Body of pancreas (tissue), 4 donors: ENCODE results near the gene UPP2. TPM values are rescaled to one million over a fixed set of nuclear protein-coding genes. Genes with fewer than 3 reads are reported as not detected.

Source experiments
- ATAC-seq: fragments of 150-250 bp; one replicate; pipeline ENCODE4 v1.9.1; 2016
- DNase-seq, 4 donors: peaks; one replicate each; pipeline ENCODE4 v3.0.0-alpha.2; 2019
- H3K27ac ChIP-seq, 4 donors: fragments of 200-600 bp; sonication (generic); 1 replicate in 3 of 4; 2 replicates in 1 of 4; pipeline versions ENCODE4 v1.5.1 to v1.6.1; 2016 to 2019; ENCODE audit warnings: mild to moderate bottlenecking in 1 of 4, mixed read lengths in 1 of 4, moderate library complexity in 1 of 4
- H3K27me3 ChIP-seq, 2 donors: fragments of 200-600 bp; sonication (generic); one replicate each; pipeline ENCODE4 v1.6.0; 2016; ENCODE audit warnings: mild to moderate bottlenecking in 1 of 2
- H3K36me3 ChIP-seq, 2 donors: fragments of 200-600 bp; sonication (generic); replicated peaks in 1 of 2; 2 replicates each; pipeline ENCODE4 v1.5.1; 2016; ENCODE audit warnings: low read depth in 2 of 2; ENCODE audit not compliant: insufficient read depth in 1 of 2
- H3K4me1 ChIP-seq: fragments of 200-600 bp; sonication (generic); one replicate; pipeline ENCODE4 v1.6.0; 2016
- H3K4me3 ChIP-seq, 2 donors: fragments of 200-600 bp; sonication (generic); 1 replicate in 1 of 2; 2 replicates in 1 of 2; pipeline ENCODE4 v1.5.1; 2016 to 2019
- H3K9me3 ChIP-seq, 3 donors: fragments of 200-600 bp; sonication (generic); 1 replicate in 2 of 3; 2 replicates in 1 of 3; pipeline ENCODE4 v1.5.1; 2016
- POLR2A ChIP-seq, 3 donors: fragments of 450-650 bp; IDR thresholded peaks; one replicate each; pipeline ENCODE4 v1.6.1; 2016; ENCODE audit warnings: antibody characterized with exemption in 3 of 3, mild to moderate bottlenecking in 2 of 3
- WGBS, 2 donors: methylation state at CpG; one replicate each; pipeline ENCODE4 v1.1.5; 2017; 5-methylcytosine and 5-hydroxymethylcytosine counted together
- intact Hi-C: fragments of 100-400 bp; cut with DNase I; formaldehyde crosslinking; loops from one replicate; pipeline ENCODE4 v1.15.1; 2023
- total RNA-seq, 2 donors: library from RNA; depleted of rRNA; stranded (reverse); fragments of >200 nt; gene quantifications; one replicate each; pipeline ENCODE4 v1.1.0, GENCODE V29; 2016
- TF ChIP-seq, protein P1 (sequence below), 7 experiments: fragments of 450-650 bp in 4 of 7; fragments of 200-600 bp in 3 of 7; sonication (generic) in 3 of 7; IDR thresholded peaks; one replicate each; pipeline ENCODE4 v1.5.1; 2016 to 2019; ENCODE audit warnings: antibody characterized with exemption in 7 of 7

UPP2 gene
- total RNA-seq, result not detected

- Histone ChIP-seq H3K27ac (no peak within 1 kb of the TSS), H3K36me3 (no peaks in the 10 kb centered on the region), H3K4me1 (no peaks in the 10 kb centered on the region), H3K4me3 (no peak within 1 kb of the TSS), H3K9me3 (no peaks in the 10 kb centered on the region), H3K27me3 (no peaks in the 10 kb centered on the region)
- intact Hi-C loops, result no loop called here
- no peak for DNase-seq
- no peak for ATAC-seq
- no peak for TF ChIP-seq POLR2A (IDR thresholded peaks at IDR 0.05)
- WGBS, 2 donors, result 77 to 83% methylated on average over 3 of the region's 3 CpGs
Measured at GRCh38 chr2:158101384-158101926, at the start of gene UPP2. Gene UPP2, plus strand, starts transcription at chr2:158101876. Its CDS starts 188 bp downstream, at chr2:158102064.

GRCh38 chr2:158052761-158053160 is 48.9 kb upstream of the UPP2 start:
- TF ChIP-seq POLR2A (IDR thresholded peaks at IDR 0.05), result no peak
- TF ChIP-seq, protein P1, sequence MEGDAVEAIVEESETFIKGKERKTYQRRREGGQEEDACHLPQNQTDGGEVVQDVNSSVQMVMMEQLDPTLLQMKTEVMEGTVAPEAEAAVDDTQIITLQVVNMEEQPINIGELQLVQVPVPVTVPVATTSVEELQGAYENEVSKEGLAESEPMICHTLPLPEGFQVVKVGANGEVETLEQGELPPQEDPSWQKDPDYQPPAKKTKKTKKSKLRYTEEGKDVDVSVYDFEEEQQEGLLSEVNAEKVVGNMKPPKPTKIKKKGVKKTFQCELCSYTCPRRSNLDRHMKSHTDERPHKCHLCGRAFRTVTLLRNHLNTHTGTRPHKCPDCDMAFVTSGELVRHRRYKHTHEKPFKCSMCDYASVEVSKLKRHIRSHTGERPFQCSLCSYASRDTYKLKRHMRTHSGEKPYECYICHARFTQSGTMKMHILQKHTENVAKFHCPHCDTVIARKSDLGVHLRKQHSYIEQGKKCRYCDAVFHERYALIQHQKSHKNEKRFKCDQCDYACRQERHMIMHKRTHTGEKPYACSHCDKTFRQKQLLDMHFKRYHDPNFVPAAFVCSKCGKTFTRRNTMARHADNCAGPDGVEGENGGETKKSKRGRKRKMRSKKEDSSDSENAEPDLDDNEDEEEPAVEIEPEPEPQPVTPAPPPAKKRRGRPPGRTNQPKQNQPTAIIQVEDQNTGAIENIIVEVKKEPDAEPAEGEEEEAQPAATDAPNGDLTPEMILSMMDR (IDR thresholded peaks at IDR 0.05), result no peak
- Histone ChIP-seq H3K36me3 (no peaks in the 10 kb centered on the region), H3K27me3 (no peaks in the 10 kb centered on the region), H3K9me3 (no peaks in the 10 kb centered on the region), H3K4me1 (peaks cover 12% of the 10 kb centered on the region), H3K27ac (no peak overlapping the region), H3K4me3 (no peak overlapping the region)
- DNase-seq (no peak), ATAC-seq (no peak)
- 83 to 100% methylated on average over 2 of the region's 2 CpGs for WGBS, 2 donors
- intact Hi-C loops, result no loop called here

GRCh38 chr2:158056875-158057274 is 44.8 kb upstream of the UPP2 start:
- TF ChIP-seq, protein P1 (IDR thresholded peaks at IDR 0.05), result no peak
- no peak for TF ChIP-seq POLR2A (IDR thresholded peaks at IDR 0.05)
- H3K27ac ChIP-seq, result no peak overlapping the region
- H3K9me3 ChIP-seq, result no peaks in the 10 kb centered on the region
- no peak overlapping the region for H3K4me3 ChIP-seq
- 7 to 13% methylated on average over 2 of the region's 2 CpGs for WGBS, 2 donors
- DNase-seq (no peak), ATAC-seq (peak; percentile 33)
- H3K4me1 ChIP-seq, result peaks cover 12% of the 10 kb centered on the region
- H3K27me3 ChIP-seq, result no peaks in the 10 kb centered on the region
- H3K36me3 ChIP-seq, result no peaks in the 10 kb centered on the region
- intact Hi-C loops, result no loop called here

DNA sequence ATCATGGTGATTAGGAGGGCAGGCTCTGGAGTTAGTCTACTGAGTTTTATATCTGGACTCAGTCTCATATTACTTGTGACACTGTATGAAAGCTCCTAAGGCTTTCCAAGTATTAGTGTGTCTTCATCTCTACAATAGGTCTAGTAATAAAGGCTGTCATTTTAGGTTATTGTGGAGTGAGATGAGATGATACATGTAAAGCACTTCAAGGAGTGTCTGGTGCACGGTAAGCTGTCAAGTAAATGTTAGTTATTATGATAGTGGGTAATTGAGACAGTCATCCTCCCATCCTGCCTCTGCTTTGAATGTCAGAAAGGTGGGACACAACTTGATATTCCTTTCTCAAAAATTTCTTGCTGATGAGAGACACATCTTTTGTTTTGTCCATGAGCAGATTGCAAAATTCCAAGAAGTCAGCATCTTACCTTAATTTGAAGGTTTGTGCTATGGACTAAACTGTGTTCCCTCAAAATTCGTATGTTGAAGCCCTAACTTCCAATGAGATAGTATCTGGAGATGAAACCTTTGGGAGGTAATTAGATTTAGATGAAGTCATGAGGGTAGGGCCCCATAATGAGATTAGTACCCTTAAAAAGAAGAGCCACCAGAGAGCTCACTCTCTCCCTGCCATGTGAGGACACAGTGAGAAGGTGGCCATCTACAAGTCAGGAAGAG is 41.4 kb upstream of the UPP2 start:
- DNase-seq, result no peak
- Histone ChIP-seq H3K9me3 (peaks cover 0 to 4% (median 0%) of the 10 kb centered on the region in 3 donors), H3K4me1 (peaks cover 12% of the 10 kb centered on the region), H3K4me3 (no peak overlapping the region), H3K27me3 (no peaks in the 10 kb centered on the region), H3K36me3 (no peaks in the 10 kb centered on the region), H3K27ac (no peak overlapping the region)
- WGBS, 2 donors, result 85 to 92% methylated on average over 2 of the region's 2 CpGs
- TF ChIP-seq POLR2A (IDR thresholded peaks at IDR 0.05), result no peak
- TF ChIP-seq, protein P1 (IDR thresholded peaks at IDR 0.05), result no peak
- no peak for ATAC-seq
- intact Hi-C loops, result no loop called here

DNA sequence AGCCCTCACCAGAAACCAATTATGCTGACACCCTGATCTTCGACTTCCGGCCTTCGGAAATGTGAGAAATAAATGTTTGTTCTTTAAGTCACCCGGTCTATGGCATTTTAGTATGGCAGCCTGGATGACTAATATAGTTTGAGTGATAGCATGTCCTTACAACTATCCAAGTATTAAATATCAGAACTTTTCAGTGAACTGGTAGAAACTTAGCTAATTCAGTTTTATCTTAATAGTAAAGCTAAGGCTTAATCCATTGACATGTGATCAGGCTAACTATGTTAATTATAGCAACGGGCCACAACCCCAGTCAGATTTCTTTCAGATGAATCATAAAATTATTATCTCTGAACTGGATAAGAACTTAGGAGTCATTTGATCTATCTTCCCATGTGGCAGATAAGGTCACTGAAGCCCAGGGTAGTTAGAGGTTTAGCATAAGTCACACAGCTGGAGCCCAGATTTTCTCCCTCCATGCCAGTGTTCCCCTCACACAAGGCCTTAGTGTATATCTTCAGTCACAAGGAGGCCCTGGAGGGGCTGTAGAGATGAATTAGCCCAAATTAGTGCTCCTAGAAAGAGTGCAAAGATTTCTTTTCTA is 40.7 kb upstream of the UPP2 start:
- H3K4me3 ChIP-seq, result no peak overlapping the region
- DNase-seq (no peak), ATAC-seq (no peak)
- peaks cover 0 to 4% (median 0%) of the 10 kb centered on the region in 3 donors for H3K9me3 ChIP-seq
- no peaks in the 10 kb centered on the region for H3K27me3 ChIP-seq
- 80 to 85% methylated on average over 5 of the region's 5 CpGs for WGBS, 2 donors
- H3K4me1 ChIP-seq, result peaks cover 12% of the 10 kb centered on the region
- H3K36me3 ChIP-seq, result no peaks in the 10 kb centered on the region
- intact Hi-C loops, result no loop called here
- H3K27ac ChIP-seq, result no peak overlapping the region
- TF ChIP-seq, protein P1 (IDR thresholded peaks at IDR 0.05), result no peak
- no peak for TF ChIP-seq POLR2A (IDR thresholded peaks at IDR 0.05)
